GM12878 (cell line): Measurements from ENCODE around the gene MMP13. TPM values are rescaled to one million over a fixed set of nuclear protein-coding genes. Genes with fewer than 3 reads are reported as not detected.

ENCODE experiments used
- BRCA1 ChIP-seq: IDR thresholded peaks from 2 replicates; pipeline ENCODE4 v1.6.1; 2011; ENCODE audit warnings: low read depth, low read length, improper control_type of control experiment
- CBX3 ChIP-seq: fragments of 200-600 bp; sonication (generic); IDR thresholded peaks from 2 replicates; pipeline ENCODE4 v1.6.1; 2016; ENCODE audit warnings: low read depth, borderline replicate concordance
- CEBPZ ChIP-seq: fragments of 150-350 bp; IDR thresholded peaks from 2 replicates; pipeline ENCODE4 v1.6.1; 2016; ENCODE audit warnings: low read depth, low read length
- CUX1 ChIP-seq: IDR thresholded peaks from 2 replicates; pipeline ENCODE4 v1.6.1; 2012; ENCODE audit warnings: improper control_type of control experiment, low read depth, low read length; ENCODE audit not compliant: insufficient replicate concordance
- EP300 ChIP-seq, 2 experiments: fragments of 150-350 bp in 1 of 2; IDR thresholded peaks; 2 replicates each; pipeline ENCODE4 v1.6.1; 2011 to 2012; ENCODE audit warnings: low read depth in 2 of 2, low read length in 2 of 2, borderline replicate concordance in 1 of 2, improper control_type of control experiment in 1 of 2, inconsistent platforms in 1 of 2; ENCODE audit not compliant: control insufficient read depth in 1 of 2
- HDGF ChIP-seq: fragments of 450-650 bp; IDR thresholded peaks from 2 replicates; pipeline ENCODE4 v1.6.1; 2016; ENCODE audit warnings: antibody characterized with exemption
- IKZF2 ChIP-seq, 2 experiments: fragments of 450-650 bp; IDR thresholded peaks; 2 replicates each; pipeline ENCODE4 v1.6.1; 2017; ENCODE audit warnings: mild to moderate bottlenecking in 2 of 2, moderate library complexity in 2 of 2
- JUND ChIP-seq: IDR thresholded peaks from 2 replicates; pipeline ENCODE4 v1.6.1; 2012; ENCODE audit warnings: low read depth, mild to moderate bottlenecking, low read length, improper control_type of control experiment, moderate library complexity
- MXI1 ChIP-seq: fragments of 150-350 bp; IDR thresholded peaks from 2 replicates; pipeline ENCODE4 v1.6.1; 2011; ENCODE audit warnings: low read depth, mild to moderate bottlenecking, inconsistent platforms, low read length, improper control_type of control experiment
- NBN ChIP-seq: fragments of 450-650 bp; IDR thresholded peaks from 2 replicates; pipeline ENCODE4 v1.6.1; 2016
- RAD21 ChIP-seq: IDR thresholded peaks from 2 replicates; pipeline ENCODE4 v1.6.1; 2011; ENCODE audit warnings: mild to moderate bottlenecking, low read depth, low read length, moderate library complexity; ENCODE audit not compliant: insufficient read depth
- RUNX3 ChIP-seq: IDR thresholded peaks from 2 replicates; pipeline ENCODE4 v1.6.1; 2012; ENCODE audit warnings: low read length, inconsistent platforms
- SMAD1 ChIP-seq: fragments of 450-650 bp; IDR thresholded peaks from 2 replicates; pipeline ENCODE4 v1.6.1; 2018; ENCODE audit warnings: mild to moderate bottlenecking, low read depth; ENCODE audit not compliant: partially characterized antibody
- SPI1 ChIP-seq: IDR thresholded peaks from 2 replicates; pipeline ENCODE4 v1.6.1; 2011; ENCODE audit warnings: low read depth, mild to moderate bottlenecking, low read length, moderate library complexity, borderline replicate concordance; ENCODE audit not compliant: insufficient read depth
- SUZ12 ChIP-seq: fragments of 200-600 bp; sonication (generic); IDR thresholded peaks from one replicate; pipeline ENCODE4 v1.6.1; 2018; ENCODE audit warnings: antibody characterized with exemption, mild to moderate bottlenecking; ENCODE audit not compliant: unreplicated experiment
- TBL1XR1 ChIP-seq: IDR thresholded peaks from 2 replicates; pipeline ENCODE4 v1.6.1; 2012; ENCODE audit warnings: low read depth, low read length, improper control_type of control experiment
- TCF7 ChIP-seq: IDR thresholded peaks from 2 replicates; pipeline ENCODE4 v1.6.1; 2014; ENCODE audit warnings: antibody characterized with exemption, borderline replicate concordance
- ZBTB11 ChIP-seq: fragments of 450-650 bp; formaldehyde crosslinking; IDR thresholded peaks from 2 replicates; pipeline ENCODE4 v1.5.0; 2022; ENCODE audit warnings: mild to moderate bottlenecking, missing genetic modification characterization
- polyA plus RNA-seq, 11 experiments: library from polyadenylated mRNA; depleted of rRNA in 4 of 11; unstranded in 6 of 11; stranded (reverse) in 5 of 11; fragments of >200 nt; fragmentation: Nextera tagmentation in 4 of 11; fragmentation: Illumina TruSeq in 1 of 11; extraction: Ambion mirVana in 4 of 11; extraction: Trizol in 1 of 11; gene quantifications; 1 replicate in 1 of 11; 2 replicates in 10 of 11; pipeline versions ENCODE4 v1.2.1 to v1.2.3, GENCODE V29; 2011 to 2016; ENCODE audit warnings: inconsistent platforms in 2 of 11, missing spikeins in 2 of 11, low read depth in 1 of 11
- total RNA-seq, 4 experiments: library from RNA; depleted of rRNA in 3 of 4; stranded (reverse); fragments of >200 nt in 3 of 4; fragmentation: Illumina TruSeq in 1 of 4; extraction: Trizol in 1 of 4; gene quantifications; 2 replicates each; pipeline versions ENCODE4 v1.2.1 to v1.2.3, GENCODE V29; 2013 to 2021

Gene MMP13
- total and polyA plus RNA-seq, 10 of the 15 experiments (the other 5 are each of a cell fraction or from before 2014, with no cell fraction given), result 0.05 TPM; not detected in 9

GRCh38 chr11:102936864-102937509 is 18.5 kb downstream of the MMP13 start (continued):
- no peak for TF ChIP-seq TBL1XR1
- TF ChIP-seq NBN, result 0 out of 2 replicates have a peak, but pooled peaks have one; percentile 56
- no peak for TF ChIP-seq SUZ12
- TF ChIP-seq TCF7, result no peak
- TF ChIP-seq RUNX3, result no peak
- peak; percentile 90 for TF ChIP-seq SMAD1
- peak; percentile 56 to 75 for TF ChIP-seq IKZF2 (IDR thresholded peaks at IDR 0.05)
- no peak for TF ChIP-seq SPI1
- no peak for TF ChIP-seq JUND
- no peak for TF ChIP-seq HDGF
- TF ChIP-seq CUX1, result no peak
- TF ChIP-seq RAD21, result no peak
- peak; percentile 43 to 64; a peak in 2 of 4 replicates for TF ChIP-seq EP300 (IDR thresholded peaks at IDR 0.05; ENCODE audit: borderline replicate concordance in 1 of 2, control insufficient read depth in 1 of 2, low read depth in 2 of 2, low read length in 2 of 2)
- TF ChIP-seq CBX3, result no peak
- no peak for TF ChIP-seq CEBPZ
- no peak for TF ChIP-seq MXI1
- no peak for TF ChIP-seq BRCA1
- TF ChIP-seq ZBTB11 (CRISPR knock-in tag), result no peak
